Subcutaneous abdominal adipose tissue (tissue), 5 donors: ENCODE measurements around the gene HSPA6.
"Not testable (repeated sequence)": the region's sequence is repeated elsewhere in the genome, so short reads cannot be mapped to it uniquely, and the experiment has no call there.

ENCODE experiments used
- H3K27ac ChIP-seq: one replicate; pipeline ENCODE4 v1.7.0; 2013; ENCODE audit warnings: low read depth, mild to moderate bottlenecking, inconsistent platforms, low read length, moderate library complexity
- H3K27me3 ChIP-seq, 5 donors: one replicate each; pipeline ENCODE4 v1.7.0; 2013; ENCODE audit warnings: low read length in 5 of 5, inconsistent platforms in 1 of 5; ENCODE audit not compliant: control insufficient read depth in 5 of 5, insufficient read depth in 4 of 5
- H3K36me3 ChIP-seq, 5 donors: one replicate each; pipeline ENCODE4 v1.7.0; 2013; ENCODE audit warnings: low read length in 5 of 5; ENCODE audit not compliant: control insufficient read depth in 5 of 5, insufficient read depth in 5 of 5
- H3K4me1 ChIP-seq, 5 donors: one replicate each; pipeline ENCODE4 v1.7.0; 2013; ENCODE audit warnings: low read length in 5 of 5, mild to moderate bottlenecking in 3 of 5, moderate library complexity in 1 of 5; ENCODE audit not compliant: control insufficient read depth in 5 of 5, insufficient read depth in 5 of 5
- H3K4me3 ChIP-seq, 5 donors: one replicate each; pipeline ENCODE4 v1.7.0; 2013; ENCODE audit warnings: low read length in 5 of 5, low read depth in 1 of 5
- H3K9ac ChIP-seq, 5 donors: one replicate each; pipeline ENCODE4 v1.7.0; 2013; ENCODE audit warnings: low read length in 5 of 5, mild to moderate bottlenecking in 4 of 5, moderate library complexity in 3 of 5
- H3K9me3 ChIP-seq, 5 donors: one replicate each; pipeline ENCODE4 v1.7.0; 2013; ENCODE audit warnings: low read length in 5 of 5; ENCODE audit not compliant: control insufficient read depth in 5 of 5
- donor health status: healthy.
- donor health status: healthy.
- donor health status: healthy.
- donor health status: healthy.
- donor health status: healthy.

The HSPA6 gene

GRCh38 chr1:161560960-161561715 lies 36.8 kb downstream of the HSPA6 start:
- not testable (repeated sequence) for H3K27ac ChIP-seq, H3K36me3 ChIP-seq, H3K27me3 ChIP-seq, H3K4me1 ChIP-seq, H3K9ac ChIP-seq, H3K4me3 ChIP-seq, H3K9me3 ChIP-seq

GRCh38 chr1:161562441-161562840 lies 38.1 kb downstream of the HSPA6 start:
- not testable (repeated sequence) for H3K27me3 ChIP-seq, H3K9me3 ChIP-seq, H3K27ac ChIP-seq, H3K4me3 ChIP-seq, H3K4me1 ChIP-seq, H3K9ac ChIP-seq, H3K36me3 ChIP-seq

- H3K27ac ChIP-seq, H3K9me3 ChIP-seq, H3K4me3 ChIP-seq, H3K9ac ChIP-seq, H3K36me3 ChIP-seq, H3K4me1 ChIP-seq, H3K27me3 ChIP-seq: not testable (repeated sequence)
Measured at GRCh38 chr1:161563522-161563921, 39.2 kb downstream of the HSPA6 start.

GRCh38 chr1:161566602-161566960 lies 42.2 kb downstream of the HSPA6 start:
- not testable (repeated sequence) for H3K9ac ChIP-seq, H3K36me3 ChIP-seq, H3K27ac ChIP-seq, H3K4me1 ChIP-seq, H3K4me3 ChIP-seq, H3K9me3 ChIP-seq, H3K27me3 ChIP-seq

GRCh38 chr1:161571703-161572102 lies 47.4 kb downstream of the HSPA6 start:
- not testable (repeated sequence) for H3K27me3 ChIP-seq, H3K4me1 ChIP-seq, H3K9me3 ChIP-seq, H3K4me3 ChIP-seq, H3K27ac ChIP-seq, H3K36me3 ChIP-seq, H3K9ac ChIP-seq
